Astrocyte (in vitro differentiated cells and primary cell): ENCODE measurements around the gene PCBP3.

Source experiments
- CTCF ChIP-seq: IDR thresholded peaks from 2 replicates; pipeline ENCODE4 v1.5.1; 2011; ENCODE audit warnings: low read depth, mild to moderate bottlenecking, inconsistent platforms, low read length, moderate library complexity; ENCODE audit not compliant: insufficient read depth
- EZH2 ChIP-seq: IDR thresholded peaks from 2 replicates; pipeline ENCODE4 v1.6.1; 2012; ENCODE audit warnings: mild to moderate bottlenecking, low read length, inconsistent platforms; ENCODE audit not compliant: insufficient read depth

- no peak for TF ChIP-seq CTCF
- no peak for TF ChIP-seq EZH2
Observed at GRCh38 chr21:45854690-45855247, 211.2 kb downstream of the PCBP3 start.
